NCI-H187 (cell line): ENCODE data around the gene FAM149A.

Experiments used
- DNase-seq, 2 experiments: peaks; one replicate each; lab custom pipeline; 2025; lab: John Stamatoyannopoulos, UW

FAM149A gene

DNA sequence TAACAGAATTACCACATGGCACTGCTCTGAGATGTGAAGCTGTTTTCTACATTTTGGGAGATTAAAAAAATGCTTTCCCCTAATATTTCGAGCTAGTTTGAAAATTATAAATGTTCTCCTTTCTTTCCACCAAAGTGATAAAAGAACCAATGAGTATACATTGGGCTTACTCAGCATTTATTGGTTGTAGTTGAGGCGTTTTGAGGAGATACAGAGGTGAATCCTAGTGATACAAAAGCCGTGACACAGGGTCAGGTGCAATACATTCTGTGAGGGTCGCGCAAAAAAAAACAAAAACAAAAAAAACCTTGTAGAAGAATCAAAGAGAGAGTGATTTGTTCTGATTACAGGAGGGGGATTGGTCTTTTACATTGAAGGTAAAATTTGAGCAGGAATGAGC lies 54.5 kb downstream of the FAM149A start:
- no peak for DNase-seq

DNA sequence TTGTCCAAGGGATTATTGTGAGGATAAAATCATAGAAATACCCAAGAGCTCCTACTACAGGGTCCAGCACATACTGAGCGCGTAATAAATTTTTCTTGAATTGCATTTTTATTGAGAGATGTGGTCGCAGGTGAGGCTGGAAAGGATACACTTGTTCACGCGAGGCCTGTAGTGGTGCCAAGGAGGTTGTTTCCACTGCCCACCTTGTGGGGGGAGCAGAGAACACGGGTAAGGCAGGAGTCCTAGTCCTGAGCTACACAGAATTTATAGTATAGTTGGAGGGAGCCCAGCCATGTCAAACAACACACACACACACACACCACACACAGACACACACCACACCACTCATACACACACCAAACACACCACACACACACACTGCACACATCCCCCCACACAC lies 55.1 kb downstream of the FAM149A start:
- DNase-seq: no peak

DNA sequence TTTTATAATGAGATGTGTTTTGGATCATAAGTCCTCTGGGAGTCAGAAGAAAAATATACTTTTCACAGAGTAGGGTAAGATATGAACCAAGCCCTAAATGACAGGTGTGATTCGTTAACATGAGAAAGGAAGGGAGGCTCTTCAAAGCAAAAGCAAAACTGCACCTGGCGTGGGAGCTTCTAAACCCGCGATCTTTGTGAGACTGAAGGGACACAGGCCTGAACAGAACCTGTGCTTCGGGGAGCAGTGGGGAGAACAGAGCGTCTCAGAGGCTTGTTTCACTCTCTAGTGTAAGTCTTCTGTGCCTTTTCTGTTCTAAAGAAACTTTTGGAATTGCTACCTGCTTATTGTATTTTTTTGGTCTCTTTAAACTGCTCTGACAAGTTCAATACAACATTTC lies 56.6 kb downstream of the FAM149A start:
- peak; percentile 26 to 43 for DNase-seq

DNA sequence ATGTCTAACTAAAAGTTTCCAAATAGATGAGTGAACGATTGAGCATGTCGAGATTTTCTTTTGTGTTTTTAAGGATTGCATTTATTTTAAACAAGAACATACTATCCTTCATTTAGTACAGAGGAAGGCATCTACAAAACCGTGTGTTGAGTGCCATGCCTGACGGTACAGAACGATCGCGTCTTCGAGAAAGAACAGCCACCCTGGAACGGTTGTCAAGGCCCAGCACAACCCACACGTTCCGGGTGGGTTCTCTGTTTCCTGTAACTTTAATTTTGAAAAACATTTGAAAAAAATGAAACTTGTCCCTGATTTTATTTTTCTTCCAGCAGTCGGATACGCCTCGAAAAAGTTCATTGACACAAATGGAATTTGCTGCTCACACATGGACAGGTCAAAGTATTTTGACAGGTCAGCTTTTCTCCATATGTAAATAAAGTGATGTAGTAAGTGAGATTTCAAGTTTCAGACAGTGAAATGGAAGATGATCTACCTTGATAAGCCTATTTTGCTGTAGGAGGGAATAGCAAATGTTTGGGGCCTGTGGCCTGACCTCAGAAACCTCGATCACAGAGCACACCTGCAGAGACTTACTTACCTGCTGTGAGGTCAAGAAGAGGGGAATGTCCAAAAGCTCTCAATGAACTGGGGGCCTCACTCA lies 62.5 kb downstream of the FAM149A start:
- no peak for DNase-seq

DNA sequence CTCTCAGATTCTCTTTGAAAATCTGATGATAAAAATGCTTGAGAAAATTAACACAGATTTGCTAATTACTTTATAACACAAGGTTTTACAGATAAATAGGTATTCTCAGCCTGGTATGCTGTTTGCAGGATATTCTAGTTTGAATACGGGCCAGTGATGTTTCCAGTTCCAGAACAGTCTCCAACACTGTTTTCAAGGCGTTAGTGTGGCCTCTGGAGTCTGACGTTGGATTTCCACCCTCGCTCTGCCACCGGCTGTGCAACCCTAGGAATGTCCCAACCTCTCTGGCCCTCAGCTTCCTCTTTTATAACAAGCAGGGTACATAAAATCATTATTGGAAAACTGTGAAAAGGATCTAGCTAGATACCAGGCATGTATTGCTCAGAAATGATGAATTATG lies 63.1 kb downstream of the FAM149A start:
- no peak for DNase-seq

DNA sequence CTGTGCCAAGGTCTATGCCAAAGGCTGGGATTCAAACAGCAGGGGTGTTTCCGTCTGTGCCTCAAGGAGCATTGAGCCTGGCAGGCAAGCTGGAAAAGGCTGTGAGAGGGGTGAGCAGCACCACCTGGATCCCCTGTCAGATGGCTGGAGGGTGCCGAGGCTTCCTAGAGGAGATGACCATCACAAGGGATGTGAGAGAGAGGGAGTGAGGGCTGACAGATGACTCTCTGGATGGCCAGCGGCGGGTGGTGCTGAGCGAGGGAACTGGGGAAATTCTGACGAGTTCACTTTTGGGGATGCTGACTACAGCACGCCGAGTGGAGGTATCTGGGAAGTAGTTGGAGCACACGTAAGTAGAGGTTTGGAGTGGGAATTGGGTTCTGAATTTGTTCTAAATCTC lies 64.2 kb downstream of the FAM149A start:
- no peak for DNase-seq

DNA sequence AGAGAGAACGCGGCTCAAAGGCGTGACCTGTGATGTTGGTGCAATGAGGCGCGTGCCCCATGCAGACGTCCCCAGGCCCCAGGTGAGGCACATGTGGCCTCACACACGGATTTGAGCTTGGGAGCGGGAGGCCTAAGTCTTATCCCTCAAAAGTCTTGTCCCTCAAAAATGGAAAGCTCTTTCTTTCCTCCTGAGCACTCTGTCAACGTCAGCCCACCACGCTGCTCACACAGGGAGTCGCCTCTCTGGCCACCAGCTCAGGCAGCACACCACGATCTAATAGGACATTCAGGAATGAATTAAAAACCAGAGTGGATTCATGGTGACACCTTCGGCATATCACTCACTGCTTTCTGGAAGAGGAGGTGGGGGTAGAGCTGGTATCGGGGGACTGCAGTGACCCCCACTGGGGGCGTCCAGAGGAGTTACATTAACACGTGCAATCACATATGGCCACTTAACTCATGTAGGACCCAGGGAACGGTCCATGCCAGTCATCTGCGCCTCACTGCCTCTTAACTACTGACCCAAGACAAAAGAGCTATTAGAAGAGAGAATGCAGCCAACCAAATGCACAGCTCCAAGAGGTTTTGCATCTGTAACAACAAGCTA lies 64.9 kb downstream of the FAM149A start:
- DNase-seq: no peak

DNA sequence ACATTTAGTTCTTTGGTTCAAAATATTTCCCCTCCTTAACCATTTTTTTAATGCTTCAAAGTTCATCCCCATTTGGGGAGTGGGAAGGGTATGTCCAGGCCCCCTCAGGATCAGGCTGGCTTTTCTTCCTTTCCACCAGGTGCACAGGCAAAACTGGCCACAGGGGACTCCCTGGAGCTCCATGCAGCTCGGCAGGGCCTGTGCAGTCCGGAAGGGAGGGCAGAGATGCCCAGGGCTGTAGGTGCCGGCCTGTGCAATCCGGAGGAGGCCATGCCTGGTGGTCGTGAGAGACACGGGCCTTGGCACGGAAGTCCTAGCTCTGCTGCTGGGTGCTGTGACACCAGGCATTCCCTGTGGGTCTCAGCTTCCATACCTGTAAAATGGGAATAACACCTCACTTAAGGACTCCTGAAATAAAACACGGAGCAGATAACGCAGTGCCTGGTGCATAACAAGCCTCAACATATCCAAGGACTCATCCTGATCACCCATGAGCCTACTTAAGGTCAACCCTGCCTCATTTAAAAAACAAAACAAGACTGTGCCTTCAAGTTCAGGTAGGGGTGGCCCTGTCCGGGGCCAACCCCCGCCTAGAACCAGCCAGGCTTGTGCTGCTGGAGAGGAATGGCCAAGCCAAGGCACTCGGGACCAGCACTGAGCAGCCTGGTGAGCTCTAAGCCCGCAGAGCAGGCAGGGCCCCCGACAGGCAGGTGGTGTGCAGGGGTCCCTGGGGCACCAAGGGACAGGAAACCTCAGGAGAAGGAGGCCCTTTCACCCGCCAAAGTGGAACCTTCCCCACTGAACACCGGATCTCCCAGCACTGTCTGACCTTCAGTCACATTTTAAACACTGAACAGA lies 65.7 kb downstream of the FAM149A start:
- DNase-seq: no peak

DNA sequence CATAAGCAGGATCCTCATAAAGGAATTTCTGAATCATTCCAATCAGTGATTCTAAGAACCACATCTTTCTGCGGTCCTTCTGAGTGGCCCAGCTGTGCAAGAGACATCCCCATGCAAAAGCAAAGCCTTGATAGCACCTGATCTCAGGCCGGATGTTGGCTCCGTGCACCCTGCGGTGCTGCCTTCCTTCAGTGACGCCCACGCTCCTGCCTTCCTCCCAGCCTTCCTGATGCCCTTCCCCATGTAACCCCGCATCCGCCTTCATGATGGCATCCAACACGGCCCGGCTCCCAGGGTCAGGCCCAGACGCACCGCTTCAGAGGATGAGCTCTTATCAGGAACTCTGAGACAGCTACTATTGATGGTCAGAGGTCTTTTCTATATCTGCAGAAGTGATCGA lies 66.5 kb downstream of the FAM149A start:
- DNase-seq: no peak

DNA sequence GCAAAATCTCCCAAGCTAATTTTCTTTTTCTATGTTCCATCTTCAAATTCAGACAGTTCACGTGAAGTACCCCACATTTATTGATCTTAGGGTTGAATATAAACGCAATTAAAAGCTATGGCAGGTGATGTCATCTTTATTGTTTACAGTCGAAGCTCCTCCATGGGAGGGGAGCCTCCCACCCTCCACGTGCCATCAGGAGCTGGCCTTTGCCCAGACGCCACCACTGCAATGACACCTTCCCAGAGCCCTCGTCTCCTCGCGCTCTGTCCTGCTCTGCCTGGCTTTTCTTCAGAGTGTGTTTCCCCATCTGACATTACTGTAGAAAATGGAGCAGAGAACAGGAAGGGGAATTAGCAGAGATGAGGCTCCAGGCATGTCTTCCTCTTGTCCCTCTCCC lies 68.0 kb downstream of the FAM149A start:
- DNase-seq: no peak

DNA sequence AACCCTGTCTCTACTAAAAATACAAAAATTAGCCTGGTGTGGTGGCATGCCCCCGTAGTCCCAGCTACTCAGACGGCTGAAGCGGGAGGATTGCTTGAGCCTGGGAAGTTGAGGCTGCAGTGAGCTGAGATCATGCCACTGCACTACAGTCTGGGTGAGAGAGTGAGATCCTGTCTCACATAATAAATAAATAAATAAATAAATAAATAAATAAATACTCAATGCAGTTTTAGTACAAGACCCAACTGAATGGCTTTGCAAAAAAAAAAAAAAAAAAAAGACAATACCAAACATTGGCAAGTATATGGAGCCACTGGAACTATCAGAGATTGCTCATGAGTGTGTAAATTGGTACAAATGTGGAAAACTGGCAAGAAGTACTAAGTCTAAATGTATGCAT lies 83.6 kb downstream of the FAM149A start:
- DNase-seq: no peak

DNA sequence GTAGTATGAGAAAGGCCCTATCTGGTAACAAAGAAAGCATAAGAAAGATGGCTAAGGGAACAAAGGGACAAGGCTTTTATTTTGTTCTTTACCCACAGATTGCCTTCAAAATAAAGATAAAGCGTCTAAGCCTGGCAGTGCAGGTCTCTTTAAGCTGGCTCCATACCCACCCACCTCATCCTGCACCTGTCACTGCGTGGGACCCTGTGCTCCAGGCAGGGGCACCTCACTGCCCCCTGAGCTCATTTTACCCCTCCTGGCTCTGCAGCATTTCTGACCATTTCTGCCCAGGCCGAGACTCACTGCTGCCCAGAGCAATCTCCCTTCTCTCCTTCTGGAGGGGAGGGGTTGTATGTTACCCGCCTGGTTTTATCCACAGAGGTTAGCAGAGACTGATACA lies 85.2 kb downstream of the FAM149A start:
- DNase-seq: no peak

DNA sequence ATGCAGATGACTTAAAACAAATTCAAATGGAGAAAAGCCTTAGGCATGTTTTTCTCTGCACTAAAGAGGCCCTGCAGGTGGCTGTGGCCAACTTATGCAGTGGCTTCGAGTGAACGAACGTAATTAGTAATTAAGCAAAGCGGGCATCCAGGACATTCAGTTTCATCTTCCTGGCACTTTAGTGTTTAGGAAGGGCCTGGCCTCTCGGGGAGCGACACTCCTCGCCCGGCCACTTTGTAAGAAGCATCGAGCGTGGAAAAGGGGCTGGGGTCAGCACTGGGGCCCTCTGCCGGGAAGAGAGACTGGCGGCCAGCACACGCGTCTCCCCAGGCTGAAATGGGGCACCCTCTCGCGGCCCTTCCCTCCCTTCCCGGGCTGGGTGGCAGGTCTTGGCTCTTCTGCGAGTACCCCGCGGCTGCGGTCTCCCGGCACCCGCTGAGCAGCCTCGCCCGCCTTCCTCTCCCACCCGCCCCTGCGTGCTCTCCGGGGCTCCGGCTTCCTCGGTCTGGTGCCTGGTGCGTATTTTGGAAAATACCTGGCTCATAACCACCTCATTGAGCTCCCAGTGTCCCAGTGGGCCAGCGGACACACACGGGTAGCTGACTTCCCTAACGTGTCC lies 86.2 kb downstream of the FAM149A start:
- peak in 1 of 2 experiments; percentile 1 for DNase-seq

DNA sequence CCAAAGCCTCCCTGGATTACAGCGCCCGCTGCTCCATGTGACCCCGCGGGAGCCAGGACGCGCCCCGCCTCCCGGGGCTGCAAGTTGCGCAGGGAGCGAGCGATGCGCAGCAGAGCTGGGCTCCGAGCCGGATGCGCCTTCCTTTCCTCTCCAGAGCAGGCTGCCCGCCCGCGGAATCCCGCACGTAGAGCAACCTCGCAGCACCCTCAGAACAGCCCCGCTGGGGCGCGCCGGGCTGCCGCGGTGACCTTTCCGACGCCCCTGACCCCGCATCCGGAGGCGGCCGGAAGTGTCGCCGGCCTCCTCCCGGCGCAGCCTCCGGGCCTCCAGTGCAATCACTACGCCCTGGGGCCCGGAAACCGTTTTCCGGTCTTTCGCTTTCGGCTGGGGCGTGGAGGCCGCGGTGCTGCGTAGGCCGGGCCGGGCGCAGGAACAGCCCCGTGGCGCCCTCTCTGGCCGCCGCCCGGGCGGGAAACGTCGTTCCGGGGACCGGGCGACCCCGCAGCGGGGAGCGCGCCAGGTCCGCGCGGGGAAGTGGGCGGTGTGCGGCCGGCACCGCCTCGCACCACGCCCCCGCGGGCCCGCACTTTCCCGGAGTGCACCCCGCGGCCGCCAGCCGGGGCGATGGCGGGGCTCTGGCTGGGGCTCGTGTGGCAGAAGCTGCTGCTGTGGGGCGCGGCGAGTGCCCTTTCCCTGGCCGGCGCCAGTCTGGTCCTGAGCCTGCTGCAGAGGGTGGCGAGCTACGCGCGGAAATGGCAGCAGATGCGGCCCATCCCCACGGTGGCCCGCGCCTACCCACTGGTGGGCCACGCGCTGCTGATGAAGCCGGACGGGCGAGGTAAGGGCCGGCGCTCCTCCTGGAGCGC lies 86.9 kb downstream of the FAM149A start, which contains the start of gene CYP4V2:
Gene CYP4V2 (plus strand): TSS at position 368 of the 866 bp plus-strand sequence. CDS start 257 bp downstream, at position 625.
- peak; percentile 35 to 63 for DNase-seq

DNA sequence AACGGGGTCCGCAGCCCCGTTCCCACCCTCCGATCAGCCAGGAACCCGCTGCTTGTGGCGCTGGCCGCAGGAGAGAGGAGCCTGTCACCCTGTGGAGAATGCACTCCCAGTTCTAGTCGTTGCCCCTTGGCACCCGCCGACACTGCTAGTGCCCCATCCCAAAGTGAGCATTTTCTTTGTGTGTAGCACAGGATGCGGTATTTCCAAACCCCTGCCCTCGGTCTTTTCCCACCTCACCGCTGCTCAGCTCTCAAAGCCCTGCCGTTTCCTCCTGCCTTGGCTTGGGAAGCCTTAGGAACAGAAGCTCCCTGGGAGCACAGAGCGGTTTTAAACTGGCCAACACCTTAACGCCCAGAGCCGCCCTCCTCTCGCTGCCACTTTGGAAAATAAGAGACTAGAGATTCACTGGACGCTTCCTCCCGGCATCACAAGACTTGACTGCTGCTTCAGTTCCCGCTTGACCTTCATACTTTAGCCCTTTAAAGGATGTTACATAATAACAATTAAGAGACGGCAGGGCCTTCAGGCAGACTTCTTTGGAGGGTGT lies 87.6 kb downstream of the FAM149A start:
- DNase-seq: no peak

DNA sequence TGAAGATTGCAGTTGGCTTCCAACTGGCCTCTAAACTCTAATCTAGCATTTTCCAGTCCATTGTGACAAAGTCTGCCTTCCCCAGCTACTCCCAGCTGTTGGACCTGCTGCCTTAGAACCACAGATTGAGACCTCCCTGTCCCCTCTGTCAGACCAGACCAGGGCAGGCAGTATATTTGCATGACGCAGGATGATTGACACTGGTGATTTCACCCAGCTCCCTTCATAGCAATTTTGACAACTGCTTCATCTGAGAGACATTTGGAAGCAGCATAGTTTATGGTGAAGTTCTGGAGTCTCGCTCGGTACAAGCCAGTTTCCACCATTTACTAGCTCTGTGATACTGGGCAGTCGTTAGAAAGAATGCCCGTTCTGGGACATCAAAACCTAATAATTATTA lies 89.3 kb downstream of the FAM149A start:
- no peak for DNase-seq

DNA sequence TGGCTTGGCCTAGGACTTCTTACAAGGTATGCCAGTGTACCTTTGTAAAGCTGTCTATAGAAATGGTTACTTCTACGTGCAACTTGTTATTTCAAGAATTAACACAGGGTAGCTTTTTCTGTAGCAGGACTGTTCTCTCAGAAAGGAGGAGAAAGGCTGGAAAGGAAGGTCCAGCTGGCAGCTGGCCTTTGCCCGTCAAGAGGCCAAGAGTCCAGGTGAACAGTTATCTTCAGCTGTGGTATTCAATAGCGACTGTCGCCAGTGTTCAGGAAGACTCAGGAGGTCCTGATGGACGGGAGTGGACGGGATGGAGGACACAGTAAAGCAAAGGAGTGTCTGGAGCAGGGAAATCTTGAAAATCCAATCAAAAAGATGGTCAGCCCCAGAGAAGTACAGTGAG lies 91.6 kb downstream of the FAM149A start:
- DNase-seq: no peak

DNA sequence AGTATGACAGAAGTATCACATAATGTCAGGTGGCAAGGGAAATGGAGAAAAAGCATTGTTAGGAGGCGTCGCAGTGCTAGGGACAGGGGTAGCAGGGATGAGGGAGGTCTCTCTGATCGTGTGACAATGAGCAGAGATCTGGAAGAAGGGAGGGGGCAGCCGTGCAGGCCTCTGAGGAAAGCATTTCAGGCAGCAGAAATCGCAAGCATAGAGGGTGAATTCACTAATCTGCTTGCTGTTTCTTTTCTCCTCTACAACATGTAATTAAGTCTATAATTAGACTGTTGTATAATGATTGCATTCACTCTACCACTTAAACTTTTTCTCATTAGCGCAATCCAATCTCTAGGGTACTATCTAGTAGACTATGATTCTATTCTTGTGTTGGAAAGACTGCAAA lies 96.0 kb downstream of the FAM149A start:
- DNase-seq: no peak

DNA sequence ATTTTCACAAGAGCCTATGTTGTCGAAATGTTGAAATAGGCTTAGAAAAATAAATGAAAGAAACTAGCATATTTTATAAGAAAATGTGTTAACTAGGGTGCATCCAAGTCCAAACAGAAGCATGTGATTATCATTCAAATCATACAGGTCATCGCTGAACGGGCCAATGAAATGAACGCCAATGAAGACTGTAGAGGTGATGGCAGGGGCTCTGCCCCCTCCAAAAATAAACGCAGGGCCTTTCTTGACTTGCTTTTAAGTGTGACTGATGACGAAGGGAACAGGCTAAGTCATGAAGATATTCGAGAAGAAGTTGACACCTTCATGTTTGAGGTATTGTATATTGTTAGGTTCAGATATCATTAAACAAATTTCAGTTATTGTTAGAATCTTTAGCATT lies 96.5 kb downstream of the FAM149A start:
- no peak for DNase-seq

DNA sequence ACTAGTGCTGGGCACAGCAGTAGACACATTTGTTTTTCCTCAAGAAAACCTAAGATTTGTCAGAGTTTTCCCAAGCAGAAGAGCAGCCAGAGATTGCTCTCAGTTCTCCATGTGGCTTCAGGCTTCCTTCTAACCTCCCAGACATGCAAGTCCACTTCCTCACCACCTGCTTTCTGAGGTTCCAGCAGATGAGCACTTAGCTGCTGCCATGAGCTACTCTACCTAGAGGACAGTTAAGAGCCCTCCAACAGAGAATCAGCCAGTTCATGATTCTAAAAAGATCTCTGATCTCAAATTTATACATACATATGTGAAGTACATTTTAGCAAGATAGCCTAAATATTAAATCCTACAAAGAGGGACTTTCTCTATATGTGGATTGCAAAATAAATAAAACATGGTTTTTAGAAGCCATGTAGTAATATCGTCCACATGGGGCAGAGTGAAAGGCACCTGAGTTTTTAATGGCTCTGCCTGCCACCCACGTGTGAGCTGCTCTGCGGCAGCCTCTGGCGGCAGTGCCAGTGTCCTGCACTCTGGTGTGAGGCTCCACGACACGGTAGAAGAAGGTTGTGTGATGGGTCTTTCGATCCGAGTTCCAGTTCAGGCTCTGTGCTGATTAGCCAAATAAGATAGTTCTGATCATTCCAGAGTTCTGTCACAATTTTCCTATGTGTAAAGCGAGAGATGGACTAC lies 97.2 kb downstream of the FAM149A start:
- DNase-seq: peak in 1 of 2 experiments; percentile 0
